ENCODE measurements around the gene COL16A1.

DNA sequence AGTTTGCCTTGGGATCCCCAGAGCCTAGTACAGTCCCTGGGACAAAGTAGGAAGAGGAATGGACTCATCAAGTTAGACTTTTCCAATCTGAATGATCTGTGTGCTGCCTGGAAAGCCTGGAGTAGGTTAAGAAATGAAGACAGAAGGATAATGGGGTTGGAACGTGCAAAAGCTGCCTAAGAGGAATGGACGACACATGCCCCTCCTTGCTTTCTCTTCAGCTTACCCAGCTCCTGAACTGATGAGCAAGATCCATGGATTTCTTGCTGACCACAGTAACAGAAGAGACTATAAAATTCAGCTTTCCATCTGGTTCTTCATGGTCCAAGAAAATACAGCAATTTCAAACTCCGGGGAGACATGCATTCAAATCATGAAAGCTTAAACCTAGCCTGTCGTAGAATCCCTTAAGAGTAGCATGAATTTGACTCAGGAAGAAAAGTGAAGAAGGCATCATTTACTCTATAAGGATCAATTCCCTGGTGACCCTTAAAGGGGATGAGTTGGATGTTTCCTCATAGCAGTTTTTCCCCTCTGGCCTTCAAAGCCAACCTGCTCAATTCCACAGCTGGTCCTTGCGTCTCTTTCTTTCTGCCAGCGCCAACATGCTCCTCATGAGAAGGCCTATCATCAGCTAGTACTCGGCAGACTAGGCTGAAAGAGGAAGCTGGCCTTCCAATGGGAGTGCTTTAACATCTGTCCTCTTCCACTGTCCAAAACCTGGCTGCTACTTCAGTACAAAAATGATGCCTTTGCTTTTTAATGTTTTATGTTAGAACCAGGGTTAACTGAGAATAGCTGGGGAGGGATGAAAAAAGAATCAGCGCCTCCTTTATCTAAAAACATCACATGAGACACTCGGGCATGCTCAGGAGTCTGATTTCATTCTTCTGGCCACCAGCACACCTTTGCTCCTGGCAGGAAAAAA, 53.4 kb downstream of the COL16A1 start:
- TF ChIP-seq, protein P1, sequence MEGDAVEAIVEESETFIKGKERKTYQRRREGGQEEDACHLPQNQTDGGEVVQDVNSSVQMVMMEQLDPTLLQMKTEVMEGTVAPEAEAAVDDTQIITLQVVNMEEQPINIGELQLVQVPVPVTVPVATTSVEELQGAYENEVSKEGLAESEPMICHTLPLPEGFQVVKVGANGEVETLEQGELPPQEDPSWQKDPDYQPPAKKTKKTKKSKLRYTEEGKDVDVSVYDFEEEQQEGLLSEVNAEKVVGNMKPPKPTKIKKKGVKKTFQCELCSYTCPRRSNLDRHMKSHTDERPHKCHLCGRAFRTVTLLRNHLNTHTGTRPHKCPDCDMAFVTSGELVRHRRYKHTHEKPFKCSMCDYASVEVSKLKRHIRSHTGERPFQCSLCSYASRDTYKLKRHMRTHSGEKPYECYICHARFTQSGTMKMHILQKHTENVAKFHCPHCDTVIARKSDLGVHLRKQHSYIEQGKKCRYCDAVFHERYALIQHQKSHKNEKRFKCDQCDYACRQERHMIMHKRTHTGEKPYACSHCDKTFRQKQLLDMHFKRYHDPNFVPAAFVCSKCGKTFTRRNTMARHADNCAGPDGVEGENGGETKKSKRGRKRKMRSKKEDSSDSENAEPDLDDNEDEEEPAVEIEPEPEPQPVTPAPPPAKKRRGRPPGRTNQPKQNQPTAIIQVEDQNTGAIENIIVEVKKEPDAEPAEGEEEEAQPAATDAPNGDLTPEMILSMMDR (IDR thresholded peaks at IDR 0.05), result no peak
- TF ChIP-seq POLR2AphosphoS5 (IDR thresholded peaks at IDR 0.05), result no peak
